B cell (primary cell): ENCODE results near the gene MYO1B. TPM values are rescaled to one million over a fixed set of nuclear protein-coding genes. Genes with fewer than 3 reads are reported as not detected.

ENCODE experiments used
- ATAC-seq: fragments of 200-7000 bp; cut with Tn5 transposase; one replicate; pipeline ENCODE4 v1.10.0; 2021; ENCODE audit warnings: low read depth, mild to moderate bottlenecking, moderate number of reproducible peaks, moderate library complexity
- CTCF ChIA-PET: fragments of 350-600 bp; sonication (Branson Sonifier 250); formaldehyde crosslinking; loops from one replicate; lab custom pipeline; 2021; ENCODE audit warnings: antibody characterized with exemption, inconsistent platforms; lab: Charles Lee
- POLR2A ChIA-PET: fragments of 350-600 bp; sonication (Branson Sonifier 250); formaldehyde crosslinking; loops from one replicate; lab custom pipeline; 2021; ENCODE audit warnings: antibody characterized with exemption; lab: Charles Lee
- DNase-seq: peaks from one replicate; pipeline ENCODE4 v3.0.0; 2013
- H2AFZ ChIP-seq: 2 replicates; pipeline ENCODE4 v1.6.1; 2012; ENCODE audit warnings: mild to moderate bottlenecking, low read depth, low read length; ENCODE audit not compliant: insufficient read depth, poor library complexity, severe bottlenecking
- H3K27ac ChIP-seq, 2 donors: 1 replicate in 1 of 2; 2 replicates in 1 of 2; pipeline ENCODE4 v1.5.1; 2012 to 2013; ENCODE audit warnings: low read length in 2 of 2, mild to moderate bottlenecking in 2 of 2, moderate library complexity in 1 of 2
- H3K27me3 ChIP-seq, 4 experiments: fragments of 200-600 bp in 1 of 4; sonication (generic) in 1 of 4; replicated peaks in 1 of 4; 1 replicate in 2 of 4; 2 replicates in 2 of 4; pipeline versions ENCODE4 v1.6.1 to v1.7.0; 2013 to 2016; ENCODE audit warnings: low read length in 3 of 4, mild to moderate bottlenecking in 2 of 4, mixed read lengths in 1 of 4, moderate library complexity in 1 of 4; ENCODE audit not compliant: insufficient read depth in 4 of 4, control insufficient read depth in 3 of 4; ENCODE audit errors: control extremely low read depth in 1 of 4
- H3K36me3 ChIP-seq, 2 experiments: replicated peaks in 1 of 2; 1 replicate in 1 of 2; 2 replicates in 1 of 2; pipeline versions ENCODE4 v1.6.1 to v1.7.1; 2013; ENCODE audit warnings: low read length in 1 of 2; ENCODE audit not compliant: insufficient read depth in 2 of 2, control insufficient read depth in 1 of 2; ENCODE audit errors: control extremely low read depth in 1 of 2, extremely low read depth in 1 of 2
- H3K4me1 ChIP-seq, 2 donors: fragments of 200-600 bp in 1 of 2; sonication (generic) in 1 of 2; 1 replicate in 1 of 2; 2 replicates in 1 of 2; pipeline versions ENCODE4 v1.5.1 to v1.6.1; 2013 to 2017; ENCODE audit warnings: low read length in 2 of 2; ENCODE audit not compliant: control insufficient read depth in 2 of 2, insufficient read depth in 2 of 2
- H3K4me2 ChIP-seq: replicated peaks from 2 replicates; pipeline ENCODE3; 2012; ENCODE audit warnings: mild to moderate bottlenecking, low read depth, low read length; ENCODE audit not compliant: poor library complexity, severe bottlenecking
- H3K4me3 ChIP-seq, 5 experiments: fragments of 200-600 bp in 1 of 5; sonication (generic) in 1 of 5; 1 replicate in 3 of 5; 2 replicates in 2 of 5; pipeline versions ENCODE4 v1.5.1 to v1.7.0; 2011 to 2016; ENCODE audit warnings: low read length in 4 of 5, mild to moderate bottlenecking in 4 of 5, low read depth in 2 of 5, control low read depth in 1 of 5, moderate library complexity in 1 of 5; ENCODE audit not compliant: insufficient read depth in 1 of 5; ENCODE audit errors: control extremely low read depth in 1 of 5, extremely low read depth in 1 of 5
- H3K79me2 ChIP-seq: fragments of 200-600 bp; sonication (generic); one replicate; pipeline ENCODE4 v1.6.0; 2016; ENCODE audit warnings: low read length; ENCODE audit not compliant: control insufficient read depth, insufficient read depth
- H3K9ac ChIP-seq: fragments of 200-600 bp; sonication (generic); 2 replicates; pipeline ENCODE4 v1.6.1; 2017; ENCODE audit warnings: mild to moderate bottlenecking, low read length, moderate library complexity
- H3K9me3 ChIP-seq, 3 donors: one replicate each; pipeline versions ENCODE4 v1.6.1 to v1.7.1; 2013; ENCODE audit warnings: low read length in 2 of 3; ENCODE audit not compliant: control insufficient read depth in 2 of 3, insufficient read depth in 1 of 3; ENCODE audit errors: control extremely low read depth in 1 of 3
- H4K20me1 ChIP-seq: 2 replicates; pipeline ENCODE4 v1.6.0; 2012; ENCODE audit warnings: mild to moderate bottlenecking, low read length; ENCODE audit not compliant: insufficient read depth, control insufficient read depth, poor library complexity, severe bottlenecking
- H3K27ac Mint-ChIP-seq: one replicate; pipeline ENCODE4 v1.8.0; 2021; ENCODE audit warnings: mixed read lengths
- H3K27me3 Mint-ChIP-seq: one replicate; pipeline ENCODE4 v1.8.0; 2021; ENCODE audit warnings: mixed read lengths
- H3K4me1 Mint-ChIP-seq: one replicate; pipeline ENCODE4 v1.8.0; 2021; ENCODE audit warnings: mixed read lengths
- H3K4me3 Mint-ChIP-seq: one replicate; pipeline ENCODE4 v1.8.0; 2021; ENCODE audit warnings: mixed read lengths
- H3K9me3 Mint-ChIP-seq: one replicate; pipeline ENCODE4 v1.8.0; 2022; ENCODE audit warnings: mixed read lengths; ENCODE audit not compliant: insufficient read depth
- EZH2 ChIP-seq: IDR thresholded peaks from 2 replicates; pipeline ENCODE4 v1.6.1; 2012; ENCODE audit warnings: borderline replicate concordance, low read depth, mild to moderate bottlenecking, moderate library complexity, low read length; ENCODE audit not compliant: insufficient read depth, poor library complexity, severe bottlenecking
- WGBS: methylation state at CpG from one replicate; pipeline ENCODE4 v1.1.5; 2013; ENCODE audit warnings: missing lambda C conversion rate; ENCODE audit not compliant: insufficient coverage; 5-methylcytosine and 5-hydroxymethylcytosine counted together
- intact Hi-C: fragments of 100-400 bp; cut with micrococcal nuclease; formaldehyde crosslinking; loops from one replicate; pipeline ENCODE4 v1.10.0; 2022
- polyA plus RNA-seq: library from polyadenylated mRNA; depleted of rRNA; stranded (reverse); fragments of >200 nt; gene quantifications from 2 replicates; pipeline ENCODE4 v1.2.3, GENCODE V29; 2012
- total RNA-seq, 2 donors: library from RNA; stranded (reverse); fragments of 120-200 nt in 1 of 2; gene quantifications; 1 replicate in 1 of 2; 2 replicates in 1 of 2; pipeline versions ENCODE4 v1.2.3 to v1.2.4, GENCODE V29; 2013 to 2022
- TF ChIP-seq, protein P1 (sequence below): fragments of 200-600 bp; IDR thresholded peaks from one replicate; pipeline ENCODE4 v1.8.0; 2022; ENCODE audit warnings: antibody characterized with exemption, mild to moderate bottlenecking

MYO1B gene
- total and polyA plus RNA-seq, 2 donors (not counting 1 experiment from before 2014, with no cell fraction given), result 0.67 to 4.4 TPM

DNA sequence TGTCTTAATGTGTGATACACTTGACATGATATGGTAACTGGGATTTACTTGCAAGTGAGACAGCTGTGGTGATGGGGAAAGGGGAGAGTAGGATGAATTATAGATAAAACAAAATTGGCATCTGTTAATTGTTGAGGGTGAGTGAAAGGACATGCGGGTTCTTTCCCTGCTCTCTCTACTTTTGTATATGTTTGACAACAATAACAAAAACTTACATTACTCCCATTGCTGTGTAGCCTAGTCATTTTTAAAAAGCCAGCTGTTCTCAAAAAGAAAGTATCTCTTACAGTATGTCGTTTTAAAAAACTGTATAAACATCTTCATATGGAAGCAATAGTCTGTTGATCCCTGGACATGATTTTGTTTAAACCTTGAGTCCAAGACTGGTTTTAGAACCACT is 117.6 kb downstream of the MYO1B start:
- H3K4me3 ChIP-seq, result no peak overlapping the region
- no peaks in the 10 kb centered on the region for H3K9me3 ChIP-seq
- POLR2A ChIA-PET, result no interaction called here
- H3K27ac ChIP-seq, result no peak overlapping the region
- no peaks in the 10 kb centered on the region for H3K9me3 Mint-ChIP-seq
- no peak overlapping the region for H3K4me2 ChIP-seq
- no peaks in the 10 kb centered on the region for H3K4me1 Mint-ChIP-seq
- H4K20me1 ChIP-seq, result no peaks in the 10 kb centered on the region
- WGBS, result no CpG with 5 or more reads among the region's 2 CpGs
- TF ChIP-seq, protein P1, sequence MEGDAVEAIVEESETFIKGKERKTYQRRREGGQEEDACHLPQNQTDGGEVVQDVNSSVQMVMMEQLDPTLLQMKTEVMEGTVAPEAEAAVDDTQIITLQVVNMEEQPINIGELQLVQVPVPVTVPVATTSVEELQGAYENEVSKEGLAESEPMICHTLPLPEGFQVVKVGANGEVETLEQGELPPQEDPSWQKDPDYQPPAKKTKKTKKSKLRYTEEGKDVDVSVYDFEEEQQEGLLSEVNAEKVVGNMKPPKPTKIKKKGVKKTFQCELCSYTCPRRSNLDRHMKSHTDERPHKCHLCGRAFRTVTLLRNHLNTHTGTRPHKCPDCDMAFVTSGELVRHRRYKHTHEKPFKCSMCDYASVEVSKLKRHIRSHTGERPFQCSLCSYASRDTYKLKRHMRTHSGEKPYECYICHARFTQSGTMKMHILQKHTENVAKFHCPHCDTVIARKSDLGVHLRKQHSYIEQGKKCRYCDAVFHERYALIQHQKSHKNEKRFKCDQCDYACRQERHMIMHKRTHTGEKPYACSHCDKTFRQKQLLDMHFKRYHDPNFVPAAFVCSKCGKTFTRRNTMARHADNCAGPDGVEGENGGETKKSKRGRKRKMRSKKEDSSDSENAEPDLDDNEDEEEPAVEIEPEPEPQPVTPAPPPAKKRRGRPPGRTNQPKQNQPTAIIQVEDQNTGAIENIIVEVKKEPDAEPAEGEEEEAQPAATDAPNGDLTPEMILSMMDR, result no peak
- TF ChIP-seq EZH2, result no peak
- no peak overlapping the region for H3K9ac ChIP-seq
- CTCF ChIA-PET, result interaction anchor here (0.7 kb wide), 1 partner anchor 116 kb away, joined by 3 read pairs; no protein-coding TSS in a partner anchor
- H3K27me3 ChIP-seq, result no peaks in the 10 kb centered on the region
- no peak overlapping the region for H3K27ac Mint-ChIP-seq
- no peaks in the 10 kb centered on the region for H3K79me2 ChIP-seq
- H2AFZ ChIP-seq, result no peak overlapping the region
- DNase-seq (no peak), ATAC-seq (no peak)
- H3K27me3 Mint-ChIP-seq, result no peaks in the 10 kb centered on the region
- no peaks in the 10 kb centered on the region for H3K36me3 ChIP-seq
- intact Hi-C loops, result loop anchor here (10.0 kb wide), 1 partner anchor 118 kb away; the partner anchor contains the start of gene MYO1B
- H3K4me3 Mint-ChIP-seq, result no peak overlapping the region
- H3K4me1 ChIP-seq, result no peaks in the 10 kb centered on the region

DNA sequence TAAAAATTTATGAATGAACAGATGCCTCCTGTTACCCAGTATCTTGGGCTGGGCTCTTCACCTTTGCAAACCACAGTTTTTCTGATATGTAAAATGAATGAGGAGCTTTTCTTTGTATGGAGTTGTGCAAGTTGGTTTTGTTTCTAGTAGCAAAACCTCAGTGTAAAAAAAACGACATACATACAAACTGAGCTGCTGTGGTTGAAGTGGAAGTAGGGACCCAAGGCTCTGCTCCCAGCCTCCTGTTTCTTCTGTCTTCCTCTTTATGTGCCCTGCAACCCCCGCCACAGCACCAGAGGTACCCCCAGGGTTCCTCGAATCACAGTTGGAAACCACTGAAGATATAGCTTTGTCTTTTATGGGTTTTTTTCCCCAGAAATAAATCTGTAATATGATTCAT is 118.1 kb downstream of the MYO1B start:
- TF ChIP-seq EZH2, result no peak
- TF ChIP-seq, protein P1, result no peak
- no CpG with 5 or more reads among the region's 3 CpGs for WGBS
- ATAC-seq, result no peak
- CTCF ChIA-PET, result interaction anchor here (0.7 kb wide), 1 partner anchor 116 kb away, joined by 3 read pairs; no protein-coding TSS in a partner anchor
- no peaks in the 10 kb centered on the region for H3K4me1 Mint-ChIP-seq
- no peak overlapping the region for H3K27ac ChIP-seq
- intact Hi-C loops, result loop anchor here (10.0 kb wide), 1 partner anchor 118 kb away; the partner anchor contains the start of gene MYO1B
- H2AFZ ChIP-seq, result no peak overlapping the region
- H3K27ac Mint-ChIP-seq, result no peak overlapping the region
- no peak overlapping the region for H3K4me2 ChIP-seq
- H3K9me3 ChIP-seq, result no peaks in the 10 kb centered on the region
- no peak overlapping the region for H3K9ac ChIP-seq
- H3K4me3 Mint-ChIP-seq, result no peak overlapping the region
- no peaks in the 10 kb centered on the region for H3K36me3 ChIP-seq
- POLR2A ChIA-PET, result no interaction called here
- H3K27me3 Mint-ChIP-seq, result no peaks in the 10 kb centered on the region
- no peak for DNase-seq
- H3K9me3 Mint-ChIP-seq, result no peaks in the 10 kb centered on the region
- H3K4me3 ChIP-seq, result no peak overlapping the region
- H3K4me1 ChIP-seq, result no peaks in the 10 kb centered on the region
- no peaks in the 10 kb centered on the region for H4K20me1 ChIP-seq
- no peaks in the 10 kb centered on the region for H3K27me3 ChIP-seq
- H3K79me2 ChIP-seq, result no peaks in the 10 kb centered on the region
